Upper lobe of left lung (tissue), 4 donors: Measurements from ENCODE around the gene MUC6.

Source experiments
- CTCF ChIP-seq, 6 experiments: fragments of 450-650 bp in 4 of 6; fragments of 200-600 bp in 2 of 6; sonication (generic) in 2 of 6; IDR thresholded peaks; one replicate each; pipeline ENCODE4 v1.5.1; 2016 to 2019; ENCODE audit warnings: antibody characterized with exemption in 6 of 6
- POLR2A ChIP-seq, 4 donors: fragments of 450-650 bp; IDR thresholded peaks; one replicate each; pipeline ENCODE4 v1.5.1; 2016 to 2017; ENCODE audit warnings: antibody characterized with exemption in 4 of 4, mild to moderate bottlenecking in 2 of 4
- POLR2AphosphoS5 ChIP-seq, 2 donors: sonication (generic); formaldehyde crosslinking; IDR thresholded peaks; one replicate each; pipeline ENCODE4 v1.5.1; 2017; ENCODE audit warnings: antibody characterized with exemption in 2 of 2

GRCh38 chr11:1057806-1058205 lies 21.3 kb upstream of the MUC6 start:
- TF ChIP-seq CTCF (IDR thresholded peaks at IDR 0.05): no peak
- no peak for TF ChIP-seq POLR2A (IDR thresholded peaks at IDR 0.05)
- no peak for TF ChIP-seq POLR2AphosphoS5 (IDR thresholded peaks at IDR 0.05)
